NCI-H748 (cell line): Measurements from ENCODE around the gene ITM2C.

Source experiments
- DNase-seq: peaks from one replicate; lab custom pipeline; 2025; ENCODE audit not compliant: unreplicated experiment; lab: John Stamatoyannopoulos, UW

ITM2C gene

DNA sequence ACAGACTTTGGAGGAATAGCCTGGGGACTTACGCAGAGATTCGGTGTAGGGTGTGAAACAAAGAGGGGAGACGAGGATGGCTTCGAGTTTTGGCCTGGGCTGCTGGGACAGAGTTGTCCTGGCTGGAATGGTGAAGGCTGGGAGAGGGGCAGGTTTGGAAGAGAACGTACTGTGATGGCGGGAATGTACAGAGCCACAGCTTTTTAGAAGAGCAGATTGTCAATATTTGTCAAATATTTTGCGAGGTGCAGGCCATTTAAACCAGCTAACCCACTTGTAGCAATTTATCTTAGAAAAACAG is 14.4 kb upstream of the ITM2C start:
- DNase-seq: no peak

DNA sequence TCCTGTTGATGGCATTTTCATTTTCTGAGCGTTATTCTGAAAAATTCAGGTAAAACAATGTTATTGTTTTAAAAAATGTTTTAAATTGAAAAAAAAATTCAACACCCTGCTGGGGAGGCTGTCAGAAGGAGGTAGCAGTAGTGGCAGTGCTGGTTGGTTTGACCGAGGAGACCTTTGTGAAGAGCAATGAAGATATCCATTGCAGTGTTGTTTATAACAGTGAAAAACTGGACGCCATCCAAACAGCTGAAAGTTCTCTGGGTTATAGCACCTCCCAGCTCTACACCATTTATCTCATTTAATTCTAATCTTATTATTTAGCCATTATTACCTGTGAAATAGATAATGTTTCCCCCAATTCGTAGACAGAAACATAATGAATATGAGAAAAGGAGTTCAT is 12.6 kb upstream of the ITM2C start:
- DNase-seq: no peak

DNA sequence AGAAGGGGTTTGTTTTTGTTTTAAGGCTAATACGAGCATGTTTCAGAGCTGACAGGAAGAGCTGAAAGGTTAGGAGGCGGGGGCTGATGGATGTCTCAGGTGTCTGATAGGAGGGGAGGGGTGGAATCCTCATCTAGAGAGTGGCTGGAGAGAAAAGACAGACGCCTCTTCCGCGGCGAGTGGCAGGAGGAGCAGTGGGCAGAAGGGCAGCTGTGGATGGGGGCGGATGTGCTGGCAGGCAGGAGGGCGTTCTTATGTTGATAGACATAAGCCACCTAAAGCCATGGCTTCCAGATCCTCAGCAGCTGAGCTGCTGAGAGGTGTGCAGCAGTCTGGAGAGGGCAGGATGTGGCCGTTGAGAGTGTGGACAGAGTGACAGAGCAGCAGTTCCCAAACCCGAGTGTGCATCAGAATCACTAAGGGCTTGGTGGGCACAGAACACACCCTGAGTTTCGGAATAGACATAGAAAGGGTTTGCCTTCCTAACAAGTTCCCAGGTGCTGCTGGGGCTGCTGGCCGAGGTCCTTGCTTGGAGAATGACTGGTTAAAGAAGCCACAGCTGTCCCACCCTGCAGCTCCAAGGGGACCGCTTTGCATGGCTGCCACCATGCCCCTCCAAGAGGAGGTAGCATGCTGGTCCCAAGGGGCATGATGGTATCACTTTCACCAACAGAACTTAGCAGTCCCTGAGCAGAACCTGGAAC is 3.0 kb upstream of the ITM2C start:
- peak; percentile 51 for DNase-seq

- DNase-seq: no peak
Observed at GRCh38 chr2:230862292-230862691, 2.5 kb upstream of the ITM2C start.

GRCh38 chr2:230863031-230863430 is 1.7 kb upstream of the ITM2C start:
- no peak for DNase-seq

DNA sequence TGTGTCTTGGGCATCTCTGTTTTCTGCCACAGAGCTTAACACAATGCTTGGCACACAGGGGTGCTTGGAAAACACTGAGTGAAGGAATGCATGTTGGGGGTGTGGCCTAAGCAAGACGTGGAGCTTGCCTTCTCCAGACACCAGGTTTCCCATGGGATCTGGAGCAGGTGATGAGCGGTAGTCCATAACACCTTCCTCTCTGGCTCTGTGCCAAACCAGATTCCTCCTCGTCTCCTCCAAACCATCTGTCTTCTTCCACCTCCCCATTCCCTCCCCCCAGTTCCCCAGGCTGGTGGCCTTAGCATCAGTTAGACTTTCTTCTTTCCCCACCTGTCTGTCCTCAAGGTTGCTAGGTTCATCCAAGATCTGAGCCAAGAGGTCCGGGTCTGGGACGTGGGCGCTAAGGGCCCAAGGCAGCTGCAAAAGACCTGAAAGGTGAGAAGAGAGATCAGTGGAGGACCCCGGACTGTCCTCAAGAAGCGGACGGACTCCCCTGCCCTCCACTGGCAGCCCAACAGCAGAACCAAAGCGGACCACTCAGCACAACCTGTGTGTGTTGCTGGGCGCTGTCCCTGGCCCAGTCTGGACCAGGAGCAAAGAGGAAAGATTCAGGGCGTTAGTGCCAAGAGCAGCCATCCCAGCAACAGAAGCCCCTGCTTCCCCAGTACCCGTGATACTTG is 1.2 kb upstream of the ITM2C start:
- DNase-seq: peak; percentile 18

GRCh38 chr2:230864122-230864604 is 579 bp upstream of the ITM2C start:
- DNase-seq: no peak

- peak; percentile 34 for DNase-seq
Observed at GRCh38 chr2:230865307-230865765, 594 bp downstream of the ITM2C start.

DNA sequence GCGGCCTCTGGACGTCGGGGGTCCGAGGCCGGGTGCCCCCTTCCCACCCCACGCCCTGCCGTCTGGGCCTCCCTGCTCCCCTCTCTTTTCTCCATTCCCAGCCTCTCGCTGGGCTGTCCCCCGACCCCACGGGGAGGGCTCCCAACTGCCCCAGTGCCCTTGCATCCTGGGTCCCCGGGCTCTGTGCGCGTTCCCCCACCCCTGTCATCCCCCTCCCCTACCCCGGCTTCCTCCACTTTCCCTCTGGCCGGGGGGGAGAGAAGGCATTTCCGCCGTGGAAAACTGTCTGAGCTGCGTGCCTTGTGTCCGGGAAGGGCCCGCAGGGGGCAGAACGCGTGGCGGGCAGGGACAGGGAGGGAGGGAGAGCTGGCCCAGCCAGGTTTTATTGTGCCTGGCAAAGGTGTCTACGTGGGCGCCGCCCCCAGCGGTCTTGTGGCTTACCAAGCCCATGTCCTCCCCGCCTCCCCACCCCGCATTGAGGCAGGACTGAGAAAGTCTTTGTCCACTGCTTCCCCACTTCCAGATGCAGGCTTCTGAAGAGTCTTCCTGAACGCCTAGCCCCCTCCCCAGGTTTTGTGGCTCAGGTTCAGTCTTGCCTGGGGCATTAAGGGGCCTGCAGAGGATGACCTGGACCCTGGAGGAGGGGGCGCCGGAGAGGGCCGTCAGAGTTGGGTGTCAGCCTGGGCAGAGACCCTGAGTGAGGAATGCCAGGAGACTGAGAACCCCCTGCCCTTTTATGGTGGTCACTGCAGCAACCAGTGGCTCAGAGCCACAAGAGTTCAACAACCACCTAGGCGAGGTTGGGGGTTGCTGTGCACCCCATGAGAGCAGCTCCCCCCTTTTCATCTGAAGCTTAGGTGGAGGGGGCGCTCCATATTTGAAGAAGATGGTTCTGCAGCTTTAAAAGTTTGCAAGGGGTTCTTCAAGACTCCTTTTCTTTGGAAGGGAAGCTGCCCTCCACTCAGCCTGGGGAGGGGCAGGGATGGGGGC is 1.3 kb downstream of the ITM2C start:
- DNase-seq: peak; percentile 54

DNA sequence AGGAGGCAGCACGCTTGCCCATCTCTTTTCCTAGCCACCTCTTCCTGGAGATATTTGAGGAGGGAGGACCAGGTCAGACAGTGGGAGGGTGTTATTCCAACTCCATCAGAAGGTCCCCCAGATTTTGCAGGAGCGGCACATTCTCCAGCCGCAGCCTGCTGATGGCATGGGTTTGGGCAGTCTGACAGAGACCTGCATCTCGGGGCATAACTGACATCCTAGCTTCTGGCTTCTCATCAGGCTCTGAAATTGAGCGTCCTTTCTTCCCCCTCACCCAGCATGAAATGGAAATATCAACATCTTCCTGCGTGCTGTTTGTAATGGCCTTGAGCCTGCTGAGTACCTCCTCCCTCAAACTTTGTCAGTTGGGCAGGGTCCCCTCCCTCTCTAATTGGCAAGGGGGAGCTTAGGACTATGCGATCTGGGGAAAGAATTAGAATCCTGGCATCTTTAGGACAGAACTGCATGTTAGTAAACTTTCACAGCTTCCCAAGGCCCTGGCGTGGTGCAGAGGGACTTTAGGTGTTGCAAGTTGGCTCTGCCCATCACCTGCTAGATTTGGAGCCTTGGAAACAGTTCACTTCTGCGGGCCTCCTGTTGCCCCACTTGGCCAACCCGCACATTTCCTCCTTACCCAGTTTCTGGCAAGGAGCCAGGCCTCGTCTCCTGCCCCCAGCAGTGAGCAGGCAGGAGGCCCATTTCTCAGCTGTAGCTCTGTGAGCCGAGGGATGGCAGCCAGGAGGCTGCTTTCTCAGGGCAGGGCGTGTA is 2.2 kb downstream of the ITM2C start:
- DNase-seq: peak; percentile 38

- no peak for DNase-seq
Observed at GRCh38 chr2:230868161-230868946, 3.6 kb downstream of the ITM2C start.

DNA sequence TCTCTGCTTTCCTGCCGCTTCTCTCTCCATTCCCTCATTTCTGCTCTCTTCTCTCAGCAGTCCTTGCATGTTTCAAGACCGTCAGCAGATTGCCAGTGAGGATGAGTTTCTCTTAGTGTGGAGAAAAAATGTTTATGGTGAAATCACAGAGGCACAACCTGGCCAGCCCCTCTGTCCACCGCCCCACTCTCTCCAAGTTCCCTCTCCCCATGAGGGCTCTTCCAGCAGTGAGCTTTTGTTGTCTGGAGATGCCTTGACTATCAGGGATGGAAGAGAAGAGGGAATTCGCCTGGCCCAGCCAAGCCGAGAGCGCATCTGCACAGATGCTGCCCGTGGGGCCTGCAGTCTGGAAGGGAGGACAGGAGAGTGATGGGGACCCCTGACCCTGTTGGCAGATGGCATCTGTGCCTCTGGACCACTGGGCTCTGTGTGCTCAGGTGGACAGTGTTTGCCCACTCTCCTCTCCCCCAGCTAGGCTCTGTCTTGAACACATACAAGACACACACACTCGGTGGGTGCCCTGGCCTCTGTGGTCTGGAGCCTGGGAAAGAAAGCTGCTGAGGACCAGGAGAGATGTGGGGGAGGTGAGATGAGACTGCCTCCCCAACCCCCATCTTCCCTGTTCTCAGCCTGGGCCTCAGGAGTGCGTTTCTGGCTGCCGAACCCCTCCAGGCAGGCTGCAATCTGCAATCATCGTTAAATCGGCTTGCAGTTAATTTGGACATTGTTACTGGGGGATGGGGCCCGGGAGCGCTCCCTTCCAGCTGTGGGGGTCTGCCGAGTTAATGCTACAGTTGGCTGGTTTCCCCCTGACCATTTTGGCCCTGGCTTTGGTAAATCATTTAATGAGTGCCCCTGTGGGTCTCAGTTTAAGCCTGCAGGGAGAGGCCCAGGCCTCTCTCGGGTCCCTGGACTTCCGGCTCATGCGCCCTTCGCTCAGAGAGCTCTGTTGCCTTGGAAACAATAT is 4.5 kb downstream of the ITM2C start:
- DNase-seq: no peak

DNA sequence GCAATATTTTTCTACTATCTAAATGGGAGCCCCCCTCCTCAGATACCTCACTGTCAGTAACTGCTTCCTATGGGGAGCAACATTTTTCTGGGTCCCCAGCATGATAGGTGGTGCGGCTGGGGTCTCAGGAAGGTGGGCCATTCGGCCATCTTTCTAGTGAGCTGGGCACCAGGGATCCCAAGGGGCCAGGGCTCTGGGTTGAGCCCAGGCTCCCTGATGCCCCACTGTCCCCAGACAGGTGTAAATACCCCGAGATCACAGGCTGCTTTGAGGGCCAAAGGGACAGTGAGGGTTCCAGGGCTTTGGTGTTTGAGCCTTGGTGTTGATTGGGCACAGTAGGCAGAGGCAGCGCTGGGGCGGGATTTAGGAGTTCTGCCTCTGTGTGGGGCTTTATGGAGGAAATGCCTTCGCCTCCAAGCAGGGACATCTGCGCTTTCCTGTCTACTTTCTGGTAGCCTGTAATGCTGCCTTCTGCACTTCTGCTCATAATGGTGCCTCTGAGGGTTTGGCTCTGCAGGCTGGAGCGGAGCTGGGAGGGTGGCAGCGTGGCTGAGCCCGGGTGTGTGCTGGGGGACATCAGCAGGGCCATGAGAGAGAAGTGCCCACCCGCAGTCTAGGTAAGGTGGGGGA is 5.3 kb downstream of the ITM2C start:
- no peak for DNase-seq

GRCh38 chr2:230870544-230871360 is 6.0 kb downstream of the ITM2C start:
- DNase-seq: no peak

- no peak for DNase-seq
Observed at GRCh38 chr2:230871361-230872150, 6.8 kb downstream of the ITM2C start.

GRCh38 chr2:230872151-230872967 is 7.6 kb downstream of the ITM2C start:
- DNase-seq: no peak
